Thymus (tissue), 11 donors: Measurements from ENCODE around the gene MAP2. TPM values are rescaled to one million over a fixed set of nuclear protein-coding genes. Genes with fewer than 3 reads are reported as not detected.

Source experiments
- DNase-seq, 9 donors: peaks; one replicate each; pipeline ENCODE4 v3.0.0-alpha.2; 2013; ENCODE audit warnings: low spot score in 9 of 9, low read depth in 6 of 9, missing footprints in 1 of 9
- H3K27ac ChIP-seq, 2 donors: one replicate each; pipeline ENCODE4 v1.5.1; 2013; ENCODE audit warnings: control low read depth in 1 of 2, low read depth in 1 of 2, low read length in 1 of 2, mild to moderate bottlenecking in 1 of 2, moderate library complexity in 1 of 2
- H3K27me3 ChIP-seq, 2 donors: one replicate each; pipeline ENCODE4 v1.5.1; 2013; ENCODE audit warnings: low read length in 1 of 2; ENCODE audit not compliant: control insufficient read depth in 2 of 2, insufficient read depth in 1 of 2
- H3K36me3 ChIP-seq, 2 donors: one replicate each; pipeline ENCODE4 v1.5.1; 2013; ENCODE audit warnings: low read length in 1 of 2, mild to moderate bottlenecking in 1 of 2, moderate library complexity in 1 of 2; ENCODE audit not compliant: control insufficient read depth in 2 of 2, insufficient read depth in 2 of 2
- H3K4me1 ChIP-seq, 2 donors: one replicate each; pipeline ENCODE4 v1.5.1; 2013; ENCODE audit warnings: low read length in 2 of 2; ENCODE audit not compliant: control insufficient read depth in 2 of 2, insufficient read depth in 2 of 2
- H3K4me3 ChIP-seq, 2 donors: one replicate each; pipeline ENCODE4 v1.5.1; 2013; ENCODE audit warnings: low read length in 2 of 2, control low read depth in 1 of 2, mild to moderate bottlenecking in 1 of 2
- H3K9me3 ChIP-seq, 2 donors: one replicate each; pipeline ENCODE4 v1.5.1; 2013; ENCODE audit warnings: low read length in 1 of 2, mild to moderate bottlenecking in 1 of 2; ENCODE audit not compliant: control insufficient read depth in 2 of 2, insufficient read depth in 1 of 2
- WGBS: extraction: QIAGEN DNeasy Blood & Tissue Kit; methylation state at CpG from one replicate; pipeline ENCODE4 v1.1.7; 2013; 5-methylcytosine and 5-hydroxymethylcytosine counted together
- polyA plus RNA-seq: library from polyadenylated mRNA; stranded (reverse); fragments of 200-250 nt; gene quantifications from one replicate; pipeline ENCODE4 v1.2.3, GENCODE V29; 2013
- total RNA-seq: library from RNA; stranded (reverse); fragments of 120-200 nt; gene quantifications from one replicate; pipeline ENCODE4 v1.2.4, GENCODE V29; 2013
- donor health status: healthy.

MAP2 gene
- total and polyA plus RNA-seq, 2 donors, result 2.5 to 5.3 TPM

DNA sequence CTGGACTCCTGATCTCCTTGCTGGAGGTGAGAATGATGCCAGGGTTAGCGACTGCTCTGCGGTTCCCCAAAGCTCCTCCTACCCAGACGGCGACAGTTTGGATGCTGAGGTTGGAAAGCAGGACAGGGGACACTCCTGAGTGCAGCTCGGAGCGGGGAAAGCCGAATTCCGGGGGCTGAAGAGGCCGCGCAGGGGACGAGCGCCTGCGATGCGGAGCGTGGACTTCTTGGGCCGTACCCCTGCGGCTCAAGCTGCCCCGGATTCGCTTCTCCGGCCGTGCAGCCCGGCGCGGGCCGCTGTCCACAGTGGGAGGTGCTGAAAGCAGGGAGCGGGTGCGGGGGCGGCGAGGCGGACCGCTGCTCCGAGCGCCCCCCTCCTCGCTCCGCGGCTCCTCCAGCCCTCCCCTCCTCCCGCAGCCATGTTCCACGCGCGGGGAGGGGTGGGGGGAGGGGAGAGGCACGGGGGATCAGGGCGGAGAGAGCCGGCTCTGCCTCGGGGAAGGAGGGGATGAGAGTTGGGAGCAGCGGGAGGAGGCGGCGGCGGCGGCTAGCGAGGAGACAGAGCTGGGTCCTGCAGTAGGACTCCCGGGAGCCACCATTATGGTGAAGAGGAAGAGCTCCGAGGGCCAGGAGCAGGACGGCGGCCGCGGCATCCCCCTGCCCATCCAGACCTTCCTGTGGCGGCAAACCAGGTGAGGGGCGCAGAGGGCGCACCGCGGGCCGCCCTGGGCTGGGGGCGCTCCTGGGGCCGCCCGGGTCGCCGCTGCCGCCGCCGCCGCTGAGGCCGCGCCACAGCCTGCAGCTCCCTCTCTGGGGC is 347.8 kb downstream of the MAP2 start, which contains the start of gene UNC80:
UNC80 (plus strand) TSS at position 359 of the 816 bp plus-strand sequence; CDS start at position 600, 241 bp downstream.
- no peaks in the 10 kb centered on the region for H3K36me3 ChIP-seq
- H3K27ac ChIP-seq, result no peak within 1 kb of the TSS
- no peak within 1 kb of the TSS for H3K4me3 ChIP-seq
- peaks cover 15 to 33% of the 10 kb centered on the region in 2 donors for H3K27me3 ChIP-seq
- no peaks in the 10 kb centered on the region for H3K4me1 ChIP-seq
- DNase-seq, result peak in 4 of 9 donors; percentile 17 to 41 (median 30)
- H3K9me3 ChIP-seq, result peaks cover 0 to 2% of the 10 kb centered on the region in 2 donors
- 4% methylated on average over 73 of the region's 73 CpGs for WGBS

DNA sequence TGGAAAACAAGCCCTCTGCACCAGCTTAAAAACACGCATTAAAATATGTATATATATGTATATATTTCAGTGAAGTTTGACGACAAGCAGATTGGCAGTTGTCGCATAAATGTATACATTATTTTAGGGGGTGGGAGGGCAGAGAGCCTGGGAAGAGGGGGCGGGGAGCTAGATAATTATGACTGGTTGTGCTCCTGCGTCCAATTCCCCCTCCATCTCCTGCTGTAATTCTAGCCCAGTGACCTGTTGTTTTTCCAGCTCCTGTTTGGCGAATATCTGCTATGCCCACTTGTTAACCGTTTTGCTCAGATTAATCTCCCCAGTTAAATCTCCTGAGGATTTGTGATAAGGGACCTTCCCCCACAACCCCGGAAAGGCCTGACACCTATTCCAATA is 348.4 kb downstream of the MAP2 start:
- no peak overlapping the region for H3K27ac ChIP-seq
- 18% methylated on average over 8 of the region's 8 CpGs for WGBS
- no peak for DNase-seq
- peaks cover 15 to 33% of the 10 kb centered on the region in 2 donors for H3K27me3 ChIP-seq
- H3K4me1 ChIP-seq, result no peaks in the 10 kb centered on the region
- H3K36me3 ChIP-seq, result no peaks in the 10 kb centered on the region
- H3K4me3 ChIP-seq, result no peak overlapping the region
- H3K9me3 ChIP-seq, result peaks cover 0 to 2% of the 10 kb centered on the region in 2 donors

DNA sequence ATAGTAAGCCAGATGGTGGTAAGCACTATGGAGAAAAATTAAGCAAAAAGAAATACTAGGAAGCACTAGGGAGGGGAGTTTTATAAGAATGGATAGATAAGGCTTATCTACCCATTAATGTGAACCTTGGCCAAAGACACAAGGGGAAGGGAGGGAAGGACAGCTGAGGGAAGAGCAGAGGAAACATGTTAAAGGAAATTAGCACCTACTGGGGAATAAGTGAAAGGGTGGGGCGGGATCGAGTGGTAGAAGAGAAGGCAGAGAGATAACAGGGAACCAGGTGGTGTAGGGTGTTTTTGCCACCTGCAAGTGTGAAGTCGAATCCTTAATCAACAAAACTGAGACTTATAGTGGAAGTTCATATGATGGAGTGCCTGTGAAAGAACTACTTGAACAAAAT is 349.5 kb downstream of the MAP2 start:
- Histone ChIP-seq H3K27ac (no peak overlapping the region), H3K4me1 (no peaks in the 10 kb centered on the region), H3K36me3 (no peaks in the 10 kb centered on the region), H3K27me3 (peaks cover 15 to 33% of the 10 kb centered on the region in 2 donors), H3K4me3 (no peak overlapping the region), H3K9me3 (peaks cover 0 to 2% of the 10 kb centered on the region in 2 donors)
- no peak for DNase-seq
- WGBS, result 25% methylated on average over 3 of the region's 3 CpGs
